Coronary artery (tissue), 2 donors: ENCODE measurements around the gene ARL8A.

Experiments
- DNase-seq: peaks from one replicate; pipeline ENCODE4 v3.0.0-alpha.2; 2017; ENCODE audit warnings: low spot score
- H3K27ac ChIP-seq, 2 donors: fragments of 200-600 bp; sonication (generic); one replicate each; pipeline ENCODE4 v1.5.1; 2016 to 2019
- H3K4me3 ChIP-seq: fragments of 200-600 bp; sonication (generic); 2 replicates; pipeline ENCODE4 v1.5.1; 2016; ENCODE audit warnings: mild to moderate bottlenecking, moderate library complexity
- CTCF ChIP-seq: fragments of 200-600 bp; sonication (generic); IDR thresholded peaks from one replicate; pipeline ENCODE4 v1.5.1; 2019; ENCODE audit warnings: antibody characterized with exemption

The ARL8A gene

GRCh38 chr1:202140833-202141232 lies 3.7 kb downstream of the ARL8A start:
- no peak for DNase-seq
- no peak overlapping the region for H3K27ac ChIP-seq
- no peak for TF ChIP-seq CTCF
- H3K4me3 ChIP-seq = no peak overlapping the region

DNA sequence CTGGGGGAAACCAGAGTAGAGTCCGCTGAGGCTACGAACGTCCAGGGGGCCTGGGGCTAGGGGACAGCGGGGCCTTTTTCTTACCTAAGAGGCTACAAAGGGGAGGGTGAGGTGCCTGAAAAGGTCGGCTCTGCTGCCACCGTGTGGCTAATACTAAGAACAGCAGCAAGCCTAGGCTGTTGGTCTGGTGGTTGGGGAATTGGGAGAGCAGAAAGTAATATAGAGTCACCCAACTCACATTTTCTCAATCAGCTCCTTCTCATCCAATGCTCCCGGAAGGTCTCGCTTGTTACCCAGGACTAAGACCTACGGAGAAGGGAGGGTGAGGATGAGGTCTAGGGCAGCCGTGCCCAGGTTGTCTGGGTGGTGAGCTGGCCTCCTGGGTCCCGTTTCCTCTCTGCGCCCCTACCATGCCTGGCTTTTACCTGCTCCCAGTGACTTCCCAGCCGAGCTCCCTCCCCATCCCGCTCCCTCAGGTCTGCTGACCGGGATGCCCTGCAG lies 9.3 kb downstream of the ARL8A start:
- DNase-seq = no peak
- no peak overlapping the region for H3K4me3 ChIP-seq
- peak; percentile 82 for TF ChIP-seq CTCF
- H3K27ac ChIP-seq = peak overlapping the region; percentile 55 to 65

DNA sequence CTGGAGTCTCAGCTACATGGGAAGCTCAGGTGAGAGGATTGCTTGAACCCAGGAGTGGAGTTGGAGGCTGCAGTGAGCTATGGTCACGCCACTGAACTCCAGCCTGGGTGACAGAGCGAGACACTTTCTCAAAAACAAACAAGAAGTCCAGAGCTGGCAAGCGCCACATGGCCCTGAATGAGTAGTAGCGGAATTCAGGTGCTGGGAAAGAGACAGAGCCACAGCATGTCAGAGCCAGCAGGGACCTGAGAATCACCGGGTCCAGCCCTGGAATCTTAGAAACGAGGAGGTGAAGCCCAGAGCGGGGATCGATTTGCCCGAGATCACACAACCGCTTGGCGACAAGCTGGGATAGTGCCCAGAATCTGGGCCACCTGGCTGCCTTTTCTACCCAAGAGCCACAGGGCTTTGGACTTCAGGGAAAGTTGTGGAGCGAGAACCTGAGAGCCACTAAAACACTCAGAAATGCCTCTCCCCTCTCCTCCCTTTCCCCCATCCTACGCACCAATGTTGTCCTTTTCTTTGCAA lies 9.8 kb downstream of the ARL8A start:
- no peak for TF ChIP-seq CTCF
- peak overlapping the region; percentile 55 to 65 for H3K27ac ChIP-seq
- no peak for DNase-seq
- H3K4me3 ChIP-seq = no peak overlapping the region

GRCh38 chr1:202133989-202134388 lies 10.5 kb downstream of the ARL8A start:
- no peak for TF ChIP-seq CTCF
- no peak for DNase-seq
- H3K4me3 ChIP-seq = no peak overlapping the region
- peak overlapping the region; percentile 55 to 69 for H3K27ac ChIP-seq

- DNase-seq = no peak
- Histone ChIP-seq H3K4me3 (no peak overlapping the region), H3K27ac (peak overlapping the region in 1 of 2 donors; percentile 69)
- TF ChIP-seq CTCF = no peak
Observed at GRCh38 chr1:202133496-202133895, 11.0 kb downstream of the ARL8A start.

DNA sequence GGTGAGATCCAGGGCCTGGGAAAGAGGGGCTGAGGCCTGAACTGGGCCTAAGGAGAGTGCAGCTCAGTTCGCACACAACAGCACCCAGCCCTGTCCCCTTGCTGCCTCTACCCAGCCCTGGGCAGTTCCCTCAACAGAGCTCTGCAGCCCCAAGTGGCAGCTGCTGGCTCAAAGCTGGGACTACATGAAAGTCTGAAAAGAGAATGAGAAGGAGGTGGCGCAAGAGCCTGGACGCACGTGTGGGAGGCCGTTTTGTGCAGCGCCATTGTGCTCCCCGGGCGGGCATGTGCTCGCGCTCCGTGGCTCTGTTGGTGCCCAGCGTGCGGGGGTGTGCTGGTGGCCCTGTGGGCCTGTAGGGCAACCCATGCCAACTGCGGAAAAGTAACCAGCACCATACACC lies 11.5 kb downstream of the ARL8A start:
- peak overlapping the region; percentile 88 to 93 for H3K27ac ChIP-seq
- DNase-seq = no peak
- TF ChIP-seq CTCF = no peak
- H3K4me3 ChIP-seq = peak overlapping the region; percentile 24
